Astrocyte (in vitro differentiated cells and primary cell): ENCODE results near the gene DAAM2. TPM values are rescaled to one million over a fixed set of nuclear protein-coding genes. Genes with fewer than 3 reads are reported as not detected.
A peak's percentile ranks its signal among the peaks of the same experiment; 100 is the strongest.

ENCODE experiments used
- DNase-seq: peaks from one replicate; pipeline ENCODE4 v3.0.0-alpha.2; 2010; ENCODE audit warnings: low read depth
- FAIRE-seq: peaks from 2 replicates; lab custom pipeline; 2011; peaks lifted over from hg19 to GRCh38; lab: Jason Lieb, UNC
- H2AFZ ChIP-seq: 2 replicates; pipeline ENCODE4 v1.6.0; 2012; ENCODE audit warnings: low read depth, low read length, inconsistent platforms
- H3K27ac ChIP-seq: 2 replicates; pipeline ENCODE4 v1.5.1; 2011; ENCODE audit warnings: low read depth, low read length, inconsistent platforms
- H3K27me3 ChIP-seq: 2 replicates; pipeline ENCODE4 v1.6.0; 2011; ENCODE audit warnings: low read length, inconsistent platforms; ENCODE audit not compliant: insufficient read depth
- H3K36me3 ChIP-seq: 2 replicates; pipeline ENCODE4 v1.5.1; 2011; ENCODE audit warnings: low read length, inconsistent platforms; ENCODE audit not compliant: insufficient read depth
- H3K4me1 ChIP-seq: 2 replicates; pipeline ENCODE4 v1.5.1; 2011; ENCODE audit warnings: low read length, inconsistent platforms; ENCODE audit not compliant: insufficient read depth
- H3K4me2 ChIP-seq: 2 replicates; pipeline ENCODE4 v1.6.0; 2012; ENCODE audit warnings: low read length, inconsistent platforms
- H3K4me3 ChIP-seq: 2 replicates; pipeline ENCODE4 v1.5.1; 2011; ENCODE audit warnings: low read depth, mild to moderate bottlenecking, low read length, inconsistent platforms; ENCODE audit not compliant: insufficient read depth
- H3K79me2 ChIP-seq: 2 replicates; pipeline ENCODE4 v1.6.0; 2012; ENCODE audit warnings: mild to moderate bottlenecking, low read length, inconsistent platforms; ENCODE audit not compliant: insufficient read depth
- H3K9ac ChIP-seq: 2 replicates; pipeline ENCODE4 v1.6.0; 2012; ENCODE audit warnings: mild to moderate bottlenecking, low read length, inconsistent platforms
- H3K9me3 ChIP-seq: 2 replicates; pipeline ENCODE4 v1.5.1; 2012; ENCODE audit warnings: low read depth, mild to moderate bottlenecking, low read length, inconsistent platforms; ENCODE audit not compliant: insufficient read depth
- H4K20me1 ChIP-seq: 2 replicates; pipeline ENCODE4 v1.6.0; 2012; ENCODE audit warnings: low read length, inconsistent platforms; ENCODE audit not compliant: insufficient read depth
- H3K27ac Mint-ChIP-seq: one replicate; pipeline ENCODE4 v1.8.0; 2021; ENCODE audit warnings: mild to moderate bottlenecking, mixed read lengths; ENCODE audit not compliant: unreplicated experiment
- H3K27me3 Mint-ChIP-seq: one replicate; pipeline ENCODE4 v1.8.0; 2021; ENCODE audit warnings: low read depth, mixed read lengths; ENCODE audit not compliant: unreplicated experiment
- H3K36me3 Mint-ChIP-seq: one replicate; pipeline ENCODE4 v1.8.0; 2021; ENCODE audit warnings: low read depth, mixed read lengths; ENCODE audit not compliant: unreplicated experiment
- H3K4me1 Mint-ChIP-seq: one replicate; pipeline ENCODE4 v1.8.0; 2021; ENCODE audit warnings: low read depth, mixed read lengths; ENCODE audit not compliant: unreplicated experiment
- H3K4me3 Mint-ChIP-seq: one replicate; pipeline ENCODE4 v1.8.0; 2021; ENCODE audit warnings: mild to moderate bottlenecking, moderate library complexity, mixed read lengths; ENCODE audit not compliant: unreplicated experiment
- H3K9me3 Mint-ChIP-seq: one replicate; pipeline ENCODE4 v1.8.0; 2021; ENCODE audit warnings: mild to moderate bottlenecking, mixed read lengths; ENCODE audit not compliant: unreplicated experiment
- CTCF ChIP-seq: IDR thresholded peaks from 2 replicates; pipeline ENCODE4 v1.5.1; 2011; ENCODE audit warnings: low read depth, mild to moderate bottlenecking, inconsistent platforms, low read length, moderate library complexity; ENCODE audit not compliant: insufficient read depth
- EZH2 ChIP-seq: IDR thresholded peaks from 2 replicates; pipeline ENCODE4 v1.6.1; 2012; ENCODE audit warnings: mild to moderate bottlenecking, low read length, inconsistent platforms; ENCODE audit not compliant: insufficient read depth
- total RNA-seq: library from RNA; stranded (reverse); gene quantifications from 2 replicates; pipeline ENCODE4 v1.2.1, GENCODE V29; 2021

The DAAM2 gene
- total RNA-seq, 1 donor from 2014 or later = 38.4 TPM

- H2AFZ ChIP-seq = no peak overlapping the region
- no peaks in the 10 kb centered on the region for H3K27me3 Mint-ChIP-seq
- no peaks in the 10 kb centered on the region for H3K27me3 ChIP-seq
- H3K4me3 Mint-ChIP-seq = no peak overlapping the region
- H3K9ac ChIP-seq = peak overlapping the region; percentile 82
- peaks cover 4% of the 10 kb centered on the region for H3K9me3 Mint-ChIP-seq
- no peak for DNase-seq
- peak overlapping the region; percentile 98 for H3K27ac Mint-ChIP-seq
- H3K4me2 ChIP-seq = no peak overlapping the region
- no peaks in the 10 kb centered on the region for H4K20me1 ChIP-seq
- H3K79me2 ChIP-seq = no peaks in the 10 kb centered on the region
- TF ChIP-seq EZH2 (no peak), CTCF (no peak)
- peaks cover 17% of the 10 kb centered on the region for H3K36me3 Mint-ChIP-seq
- no peak overlapping the region for H3K4me3 ChIP-seq
- H3K36me3 ChIP-seq = no peaks in the 10 kb centered on the region
- peak overlapping the region; percentile 97 for H3K27ac ChIP-seq
- peaks cover 67% of the 10 kb centered on the region for H3K4me1 ChIP-seq
- peaks cover 65% of the 10 kb centered on the region for H3K4me1 Mint-ChIP-seq
- FAIRE-seq = no peak
- H3K9me3 ChIP-seq = no peaks in the 10 kb centered on the region
These were observed 94.7 kb downstream of the DAAM2 start for GRCh38 chr6:39886871-39887270.

GRCh38 chr6:39887692-39888450, 95.7 kb downstream of the DAAM2 start:
- FAIRE-seq (peak; percentile 87), DNase-seq (peak; percentile 94)
- Histone ChIP-seq H3K36me3 (no peaks in the 10 kb centered on the region), H3K79me2 (no peaks in the 10 kb centered on the region), H3K27ac (peak overlapping the region; percentile 97), H3K4me3 (peak overlapping the region; percentile 7), H3K4me1 (peaks cover 57% of the 10 kb centered on the region), H4K20me1 (no peaks in the 10 kb centered on the region), H3K4me2 (peak overlapping the region; percentile 82), H2AFZ (peak overlapping the region; percentile 2), H3K9ac (peak overlapping the region; percentile 82), H3K9me3 (no peaks in the 10 kb centered on the region), H3K27me3 (no peaks in the 10 kb centered on the region)
- Mint-ChIP-seq H3K4me1 (peaks cover 56% of the 10 kb centered on the region), H3K27ac (peak overlapping the region; percentile 98), H3K27me3 (no peaks in the 10 kb centered on the region), H3K9me3 (peaks cover 4% of the 10 kb centered on the region), H3K36me3 (peaks cover 14% of the 10 kb centered on the region), H3K4me3 (peak overlapping the region; percentile 60)
- TF ChIP-seq CTCF (no peak), EZH2 (no peak)

GRCh38 chr6:39889229-39889628, 97.1 kb downstream of the DAAM2 start:
- no peaks in the 10 kb centered on the region for H3K36me3 ChIP-seq
- no peaks in the 10 kb centered on the region for H3K79me2 ChIP-seq
- H3K4me2 ChIP-seq = no peak overlapping the region
- H3K27ac Mint-ChIP-seq = peak overlapping the region; percentile 98
- H3K4me1 ChIP-seq = peaks cover 45% of the 10 kb centered on the region
- peaks cover 45% of the 10 kb centered on the region for H3K4me1 Mint-ChIP-seq
- H3K9ac ChIP-seq = no peak overlapping the region
- peaks cover 4% of the 10 kb centered on the region for H3K9me3 Mint-ChIP-seq
- H3K4me3 ChIP-seq = no peak overlapping the region
- H3K36me3 Mint-ChIP-seq = peaks cover 14% of the 10 kb centered on the region
- H2AFZ ChIP-seq = no peak overlapping the region
- no peaks in the 10 kb centered on the region for H3K27me3 Mint-ChIP-seq
- H3K27ac ChIP-seq = no peak overlapping the region
- DNase-seq (no peak), FAIRE-seq (peak; percentile 17)
- H3K27me3 ChIP-seq = no peaks in the 10 kb centered on the region
- no peaks in the 10 kb centered on the region for H4K20me1 ChIP-seq
- H3K9me3 ChIP-seq = no peaks in the 10 kb centered on the region
- H3K4me3 Mint-ChIP-seq = no peak overlapping the region
- TF ChIP-seq EZH2 (no peak), CTCF (no peak)
